ENCODE measurements around the gene USP28.
"Not testable (repeated sequence)": the region's sequence is repeated elsewhere in the genome, so short reads cannot be mapped to it uniquely, and the experiment has no call there.

Gene USP28

DNA sequence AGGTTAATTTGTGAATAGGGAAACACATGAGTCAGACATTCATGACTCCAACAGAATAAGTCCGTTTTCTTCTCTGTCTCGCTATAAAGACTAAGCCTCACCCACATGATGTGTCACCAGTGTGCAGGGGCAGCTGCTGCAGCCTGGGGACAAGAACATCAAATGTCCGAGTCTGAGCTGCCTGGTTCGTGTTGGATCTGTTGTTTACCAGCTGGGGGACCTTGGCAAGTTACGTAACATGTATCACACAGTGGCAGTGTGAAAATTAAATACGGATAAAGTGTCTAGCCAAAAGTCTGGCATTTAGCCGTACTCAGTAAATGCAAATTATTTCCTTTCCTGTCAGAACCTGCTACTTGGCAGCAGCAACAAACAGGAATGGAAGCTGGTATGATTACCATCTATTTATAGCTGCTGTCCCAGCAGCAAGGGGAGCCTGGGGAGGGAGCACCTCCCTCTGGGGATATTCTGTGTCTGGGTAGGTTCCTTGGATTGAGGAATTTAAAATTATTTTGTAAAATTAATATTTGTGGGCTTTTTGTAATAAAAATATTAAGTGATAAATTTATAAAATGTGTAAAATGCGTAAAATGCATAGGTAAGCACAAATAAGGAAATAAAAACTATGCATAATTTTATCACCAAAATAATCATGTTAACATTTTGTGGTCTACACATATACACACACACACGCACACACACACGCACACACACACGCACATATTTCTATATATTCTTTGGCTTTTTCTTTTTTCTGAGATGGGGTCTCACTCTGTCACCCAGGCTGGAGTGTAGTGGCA is 97.1 kb downstream of the USP28 start:
- peak in 54 of 58 donors; percentile 5 to 87 (median 50) for DNase-seq

DNA sequence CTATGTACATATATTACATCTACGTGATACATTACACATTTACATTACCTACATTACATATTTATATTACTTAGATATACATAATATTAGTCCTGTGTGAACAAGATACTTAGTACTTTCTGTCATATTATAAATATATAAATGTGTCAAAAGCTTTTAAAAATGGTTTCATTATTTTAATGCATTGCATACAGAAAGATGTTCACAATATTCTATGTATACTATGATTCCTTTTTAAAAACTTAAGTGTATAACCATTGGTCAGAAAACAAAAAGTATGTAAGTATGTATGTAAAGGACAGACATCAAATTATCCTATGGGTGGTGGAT is 101.2 kb downstream of the USP28 start:
- DNase-seq: no peak

DNA sequence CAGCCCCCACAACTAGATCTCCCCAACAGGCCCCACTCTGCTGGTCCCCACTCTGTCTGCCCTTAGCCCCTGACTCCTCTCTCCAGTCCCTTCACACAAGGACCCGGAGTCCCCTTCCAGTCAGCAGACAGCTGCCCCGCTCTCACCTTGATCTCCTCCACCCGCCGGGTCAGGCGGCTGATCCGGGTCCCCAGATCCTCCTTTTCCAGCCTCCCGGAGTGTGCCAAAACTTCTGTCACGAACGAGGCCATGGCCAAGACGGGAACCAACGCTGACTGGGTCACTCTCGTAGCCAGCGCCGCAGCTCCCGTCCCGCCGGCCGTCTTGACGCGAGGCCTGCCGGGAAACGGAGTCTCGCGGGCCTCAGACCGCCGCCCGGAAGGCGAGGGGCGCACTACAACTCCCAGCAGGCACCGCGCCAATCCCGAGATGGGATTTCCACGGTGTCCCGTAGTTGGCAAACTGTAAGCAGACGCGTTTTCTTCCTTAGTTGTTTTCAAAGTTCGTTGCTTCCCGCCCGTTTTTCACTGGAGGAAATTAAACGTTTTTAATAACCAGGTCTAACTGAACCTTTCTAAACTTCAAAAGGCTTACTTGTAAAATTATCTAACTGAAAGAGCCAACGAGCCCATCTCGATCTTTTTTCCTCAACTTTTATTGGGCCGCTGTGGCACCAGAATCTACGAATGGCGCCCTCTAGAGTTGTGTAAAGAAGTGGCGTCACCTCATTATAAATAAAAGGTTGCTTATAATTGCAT is 101.8 kb downstream of the USP28 start, which contains the start of gene ZW10:
Gene ZW10, minus strand, starts transcription at position 277 of the 758 bp plus-strand sequence. Its CDS starts 26 bp downstream, at position 251.
- DNase-seq: peak; percentile 75 to 98 (median 92)

DNA sequence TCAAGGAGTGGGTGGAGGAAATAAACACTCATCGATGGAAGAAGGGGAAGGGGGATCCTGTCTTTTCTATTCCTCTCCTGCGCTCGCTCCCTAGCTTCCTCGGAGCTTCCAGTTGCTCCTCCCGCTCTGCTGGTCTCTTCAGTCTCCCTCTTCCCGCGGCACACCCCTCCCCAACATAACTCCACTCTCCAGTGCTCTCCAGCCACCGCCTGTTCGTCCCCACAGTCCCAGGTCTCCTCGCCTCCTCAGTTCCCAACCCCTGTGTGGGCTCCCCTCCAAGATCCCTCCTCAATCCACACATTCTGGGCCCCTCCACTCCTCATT is 102.3 kb downstream of the USP28 start:
- DNase-seq: peak in 4 of 58 donors; percentile 24 to 48 (median 46)

DNA sequence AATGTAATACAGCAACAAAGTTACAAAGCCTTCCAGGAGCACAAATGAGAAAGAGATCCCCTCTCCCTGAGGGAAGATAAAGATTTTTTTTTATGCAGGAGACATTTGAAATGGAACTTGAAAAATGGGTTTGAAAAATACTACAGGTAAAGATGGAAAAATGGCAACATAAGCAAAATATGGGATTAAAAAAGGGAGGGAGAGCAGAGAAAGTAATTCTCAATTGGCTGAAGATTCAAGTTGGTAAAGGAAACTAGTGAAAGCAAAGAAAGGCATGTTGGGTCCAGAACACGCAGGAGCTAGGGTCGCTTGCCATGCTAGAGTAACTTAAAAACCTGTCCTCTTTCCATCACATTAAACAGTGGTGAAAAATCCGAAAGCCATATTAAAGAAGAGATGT is 103.4 kb downstream of the USP28 start:
- DNase-seq: no peak

DNA sequence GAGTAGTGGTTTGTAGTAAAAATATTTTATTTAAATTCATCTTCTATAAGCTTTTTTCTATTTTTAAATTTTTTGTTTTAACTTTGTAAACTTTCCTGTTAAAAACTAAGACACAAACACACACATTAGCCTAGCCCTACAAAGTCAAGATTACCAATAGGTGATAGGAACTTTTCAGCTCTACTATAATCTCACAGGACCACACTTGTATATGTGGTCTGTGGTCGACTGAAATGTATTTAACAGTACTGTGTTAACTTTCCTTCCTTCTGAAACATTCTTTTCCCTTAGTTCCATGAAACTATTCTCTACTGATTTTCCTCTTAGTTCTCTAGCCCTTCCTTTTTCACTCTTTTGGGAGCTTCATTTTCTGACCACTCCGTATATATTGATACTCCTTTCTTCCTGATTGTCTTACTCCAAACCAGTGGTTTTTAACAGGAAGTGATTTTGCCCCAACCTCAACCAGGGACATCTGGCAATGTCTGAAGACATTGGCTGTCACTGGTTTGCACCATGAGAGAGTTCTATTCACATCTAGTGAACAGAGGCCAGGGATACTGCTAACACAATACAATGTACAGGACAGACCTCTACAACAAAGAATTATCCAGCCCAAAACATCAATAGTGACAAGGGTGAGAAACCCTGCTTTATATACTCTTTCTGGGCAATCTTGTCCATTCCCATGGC is 110.7 kb downstream of the USP28 start:
- no peak for DNase-seq

DNA sequence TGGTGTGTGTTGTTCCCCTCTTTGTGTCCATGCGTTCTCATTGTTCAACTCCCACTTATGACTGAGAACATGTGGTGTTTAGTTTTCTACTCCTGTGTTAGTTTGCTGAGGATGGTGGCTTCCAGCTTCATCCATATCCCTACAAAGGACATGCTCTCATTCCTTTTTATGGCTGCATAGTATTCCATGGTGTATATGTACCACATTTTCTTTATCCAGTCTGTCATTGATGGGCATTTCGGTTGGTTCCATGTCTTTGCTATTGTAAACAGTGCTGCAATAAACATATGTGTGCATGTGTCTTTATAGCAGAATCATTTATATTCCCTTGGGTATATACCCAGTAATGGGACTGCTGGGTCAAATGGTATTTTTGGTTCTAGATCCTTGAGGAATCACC is 112.3 kb downstream of the USP28 start:
- not testable (repeated sequence) for DNase-seq

DNA sequence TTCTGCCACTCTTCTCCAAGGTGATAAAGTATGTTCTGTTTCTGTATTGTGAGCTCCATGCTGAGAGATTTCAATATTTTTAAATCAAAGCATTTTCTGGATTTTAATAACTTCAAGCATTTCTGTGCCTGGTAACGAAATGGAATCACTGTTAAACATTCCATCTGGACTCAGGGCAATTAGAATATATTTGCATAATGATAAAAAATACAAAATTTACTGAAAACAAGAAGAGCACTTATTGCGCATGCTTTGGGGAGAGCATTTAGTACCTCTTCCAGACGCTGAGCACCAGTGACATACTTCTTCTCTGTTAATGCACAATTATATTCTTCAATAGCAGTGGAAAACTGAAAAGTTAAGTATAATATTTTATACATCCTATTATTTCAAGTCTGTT is 115.1 kb downstream of the USP28 start:
- DNase-seq: no peak

DNA sequence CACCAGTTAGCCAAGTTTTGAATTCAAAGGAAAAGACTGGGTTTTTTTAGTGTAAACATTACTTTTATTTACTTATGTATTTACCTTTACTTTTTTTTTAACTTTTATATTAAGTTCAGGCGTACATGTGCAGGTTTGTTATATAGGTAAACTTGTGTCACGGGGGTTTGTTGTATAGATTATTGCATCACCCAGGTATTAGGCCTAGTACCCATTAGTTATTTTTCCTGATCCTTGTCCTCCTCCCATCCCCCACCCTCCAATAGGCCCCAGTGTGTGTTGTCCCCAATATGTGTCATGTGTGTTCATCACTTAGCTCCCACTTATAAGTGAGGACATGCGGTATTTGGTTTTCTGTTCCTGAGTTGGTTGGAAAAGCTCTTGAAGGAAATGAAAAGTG is 122.4 kb downstream of the USP28 start:
- DNase-seq: no peak

Measured in anterior cingulate cortex (tissue), 58 donors.